ENCODE results near the gene MBOAT2.

The MBOAT2 gene

GRCh38 chr2:8870441-8870840 is 133.0 kb downstream of the MBOAT2 start:
- FAIRE-seq (no peak), DNase-seq (ENCODE audit: insufficient read length, low spot score) (no peak)

GRCh38 chr2:8867363-8867762 is 136.1 kb downstream of the MBOAT2 start:
- DNase-seq (ENCODE audit: insufficient read length, low spot score) = no peak
- FAIRE-seq = no peak

- no peak for FAIRE-seq
Measured at GRCh38 chr2:8863331-8863953, 140.0 kb downstream of the MBOAT2 start.

GRCh38 chr2:8862230-8862629 is 141.3 kb downstream of the MBOAT2 start:
- DNase-seq (ENCODE audit: insufficient read length, low spot score) = no peak

More at GRCh38 chr2:8863331-8863953, 140.0 kb downstream of the MBOAT2 start:
- no peak for DNase-seq (ENCODE audit: insufficient read length, low spot score)

GRCh38 chr2:8861797-8862196 is 141.7 kb downstream of the MBOAT2 start:
- DNase-seq (ENCODE audit: insufficient read length, low spot score) (no peak), FAIRE-seq (no peak)

More at GRCh38 chr2:8862230-8862629, 141.3 kb downstream of the MBOAT2 start:
- FAIRE-seq = no peak

GRCh38 chr2:8860239-8860638 is 143.2 kb downstream of the MBOAT2 start:
- DNase-seq (ENCODE audit: insufficient read length, low spot score) = no peak
- no peak for FAIRE-seq

GRCh38 chr2:8858910-8859309 is 144.6 kb downstream of the MBOAT2 start:
- FAIRE-seq = no peak
- no peak for DNase-seq (ENCODE audit: insufficient read length, low spot score)

- DNase-seq (ENCODE audit: insufficient read length, low spot score) (no peak), FAIRE-seq (no peak)
Measured at GRCh38 chr2:8858264-8858663, 145.2 kb downstream of the MBOAT2 start.

GRCh38 chr2:8857709-8858108 is 145.8 kb downstream of the MBOAT2 start:
- FAIRE-seq = no peak
- DNase-seq (ENCODE audit: insufficient read length, low spot score) = no peak

- no peak for DNase-seq (ENCODE audit: insufficient read length, low spot score)
- FAIRE-seq = no peak
Measured at GRCh38 chr2:8856176-8856575, 147.3 kb downstream of the MBOAT2 start.

GRCh38 chr2:8855010-8855409 is 148.5 kb downstream of the MBOAT2 start:
- FAIRE-seq (no peak), DNase-seq (ENCODE audit: insufficient read length, low spot score) (no peak)

GRCh38 chr2:8853426-8853825 is 150.1 kb downstream of the MBOAT2 start:
- DNase-seq (ENCODE audit: insufficient read length, low spot score) (no peak), FAIRE-seq (no peak)

- DNase-seq (ENCODE audit: insufficient read length, low spot score) = no peak
- FAIRE-seq = no peak
Measured at GRCh38 chr2:8851811-8852560, 151.5 kb downstream of the MBOAT2 start.

GRCh38 chr2:8850845-8851487 is 152.5 kb downstream of the MBOAT2 start:
- DNase-seq (ENCODE audit: insufficient read length, low spot score) (no peak), FAIRE-seq (no peak)

GRCh38 chr2:8849327-8849726 is 154.2 kb downstream of the MBOAT2 start:
- no peak for FAIRE-seq
- no peak for DNase-seq (ENCODE audit: insufficient read length, low spot score)

- no peak for FAIRE-seq
- no peak for DNase-seq (ENCODE audit: insufficient read length, low spot score)
Measured at GRCh38 chr2:8848328-8849100, 155.0 kb downstream of the MBOAT2 start.

GRCh38 chr2:8847400-8847799 is 156.1 kb downstream of the MBOAT2 start:
- DNase-seq (ENCODE audit: insufficient read length, low spot score) (no peak), FAIRE-seq (no peak)

GRCh38 chr2:8841932-8842331 is 161.6 kb downstream of the MBOAT2 start:
- FAIRE-seq (no peak), DNase-seq (ENCODE audit: insufficient read length, low spot score) (no peak)

GRCh38 chr2:8840475-8841091 is 162.9 kb downstream of the MBOAT2 start:
- no peak for DNase-seq (ENCODE audit: insufficient read length, low spot score)
- FAIRE-seq = no peak

- DNase-seq (ENCODE audit: insufficient read length, low spot score) (no peak), FAIRE-seq (no peak)
Measured at GRCh38 chr2:8839189-8839965, 164.1 kb downstream of the MBOAT2 start.

Data from GM19239 (cell line).